ENCODE results near the gene LTBP1. TPM values are rescaled to one million over a fixed set of nuclear protein-coding genes. Genes with fewer than 3 reads are reported as not detected.

LTBP1 gene
- total and polyA plus RNA-seq, 2 experiments from 2014 or later, result 15.7 to 49.8 TPM

GRCh38 chr2:32947484-32948143 lies 861 bp downstream of the LTBP1 start (continued):
- TF ChIP-seq ZNF462 (CRISPR knock-in tag; IDR thresholded peaks at IDR 0.05) (no peak), ZNF114 (CRISPR knock-in tag; IDR thresholded peaks at IDR 0.05) (no peak), EZH2phosphoT487 (IDR thresholded peaks at IDR 0.05; ENCODE audit: unreplicated experiment) (no peak)

- Histone ChIP-seq H3K79me2 (replicated peaks; ENCODE audit: insufficient read depth) (no peaks in the 10 kb centered on the region; the same call in 1 of the 2 replicates), H3K4me2 (peak overlapping the region; percentile 98), H3K4me1 (ENCODE audit: insufficient read depth) (peaks cover 6% of the 10 kb centered on the region; the same call in 1 of the 2 replicates), H3K27me3 (ENCODE audit: insufficient read depth) (no peaks in the 10 kb centered on the region), H3F3A (replicated peaks; ENCODE audit: low read depth) (no peaks in the 10 kb centered on the region), H2AFZ (peak overlapping the region; percentile 87), H3K27ac (ENCODE audit: low read depth) (no peak overlapping the region), H3K36me3 (ENCODE audit: insufficient read depth) (no peaks in the 10 kb centered on the region), H3K4me3 (peak overlapping the region; percentile 86), H3K9me2 (ENCODE audit: insufficient read depth) (no peaks in the 10 kb centered on the region), H4K20me1 (replicated peaks; ENCODE audit: insufficient read depth) (no peaks in the 10 kb centered on the region)
- Mint-ChIP-seq H3K9me3 (no peaks in the 10 kb centered on the region; the same call in 2 of the 3 replicates), H3K4me1 (peaks cover 9% of the 10 kb centered on the region), H3K4me3 (peak overlapping the region; percentile 66), H3K27me3 (ENCODE audit: insufficient read depth, low read depth, poor library complexity) (peaks cover 9% of the 10 kb centered on the region), H3K36me3 (ENCODE audit: low read depth) (no peaks in the 10 kb centered on the region; the same call in 2 of the 3 replicates), H3K27ac (no peak overlapping the region)
- DNase-seq (ENCODE audit: low spot score) (no peak), ATAC-seq (no peak)
- TF ChIP-seq ETS1 (IDR thresholded peaks at IDR 0.05) (no peak), NANOG (IDR thresholded peaks at IDR 0.05; ENCODE audit: borderline replicate concordance) (no peak), CTCF (conservative IDR thresholded peaks at IDR 0.05; ENCODE audit: low read depth in 2 of 2) (no peak), CREB1 (CRISPR knock-in tag; IDR thresholded peaks at IDR 0.05; ENCODE audit: low read depth) (no peak), JUNB (IDR thresholded peaks at IDR 0.05; ENCODE audit: unreplicated experiment) (no peak), STAT1 (IDR thresholded peaks at IDR 0.05; ENCODE audit: unreplicated experiment) (no peak), EZH2 (IDR thresholded peaks at IDR 0.05; ENCODE audit: low read depth, unreplicated experiment) (no peak), REST (IDR thresholded peaks at IDR 0.05; ENCODE audit: unreplicated experiment) (no peak)
Measured at GRCh38 chr2:32948266-32948665, 1.5 kb downstream of the LTBP1 start.

All from GM23338 (cell line).